Lung (tissue), 12 donors: ENCODE results near the gene LRFN3. TPM values are rescaled to one million over a fixed set of nuclear protein-coding genes. Genes with fewer than 3 reads are reported as not detected.

Experiments used
- ATAC-seq: fragments of 200-7000 bp; cut with Tn5 transposase; one replicate; pipeline ENCODE4 v1.9.1; 2020; ENCODE audit warnings: moderate number of reproducible peaks; ENCODE audit not compliant: insufficient read depth, low FRiP score
- DNase-seq, 3 donors: peaks; one replicate each; pipeline ENCODE4 v3.0.0-alpha.2; 2013 to 2017
- H3K27ac ChIP-seq, 2 donors: one replicate each; pipeline ENCODE4 v1.5.1; 2013; ENCODE audit warnings: mild to moderate bottlenecking in 2 of 2, moderate library complexity in 2 of 2, control low read depth in 1 of 2, inconsistent platforms in 1 of 2, low read depth in 1 of 2, low read length in 1 of 2
- H3K27me3 ChIP-seq, 3 donors: one replicate each; pipeline ENCODE4 v1.5.1; 2013; ENCODE audit warnings: low read length in 2 of 3; ENCODE audit not compliant: control insufficient read depth in 3 of 3, insufficient read depth in 3 of 3
- H3K36me3 ChIP-seq, 4 donors: one replicate each; pipeline ENCODE4 v1.5.1; 2013; ENCODE audit warnings: low read length in 4 of 4, mild to moderate bottlenecking in 1 of 4, moderate library complexity in 1 of 4; ENCODE audit not compliant: control insufficient read depth in 4 of 4, insufficient read depth in 4 of 4
- H3K4me1 ChIP-seq, 5 donors: one replicate each; pipeline ENCODE4 v1.5.1; 2013; ENCODE audit warnings: low read length in 5 of 5, mild to moderate bottlenecking in 2 of 5, moderate library complexity in 1 of 5; ENCODE audit not compliant: control insufficient read depth in 5 of 5, insufficient read depth in 5 of 5
- H3K4me3 ChIP-seq: one replicate; pipeline ENCODE4 v1.5.1; 2013; ENCODE audit warnings: mild to moderate bottlenecking, control low read depth, moderate library complexity
- H3K9ac ChIP-seq, 2 donors: one replicate each; pipeline ENCODE4 v1.5.1; 2013; ENCODE audit warnings: low read length in 2 of 2, control low read depth in 1 of 2; ENCODE audit not compliant: insufficient read depth in 1 of 2
- H3K9me3 ChIP-seq, 4 donors: one replicate each; pipeline ENCODE4 v1.5.1; 2013; ENCODE audit warnings: low read length in 3 of 4, mild to moderate bottlenecking in 1 of 4, moderate library complexity in 1 of 4; ENCODE audit not compliant: control insufficient read depth in 4 of 4, insufficient read depth in 3 of 4
- CTCF ChIP-seq: IDR thresholded peaks from 2 replicates; pipeline ENCODE4 v1.5.1; 2012; ENCODE audit warnings: mild to moderate bottlenecking; ENCODE audit errors: control extremely low read depth, extremely low read depth
- WGBS, 2 donors: extraction: QIAGEN DNeasy Blood & Tissue Kit; methylation state at CpG; one replicate each; pipeline ENCODE4 v1.1.7; 2013; 5-methylcytosine and 5-hydroxymethylcytosine counted together
- polyA plus RNA-seq, 2 donors: library from polyadenylated mRNA; stranded (reverse); fragments of 200-250 nt; gene quantifications; one replicate each; pipeline ENCODE4 v1.2.1, GENCODE V29; 2013
- total RNA-seq, 2 donors: library from RNA; depleted of rRNA in 1 of 2; stranded (reverse); fragments of >200 nt in 1 of 2; gene quantifications; one replicate each; pipeline ENCODE4 v1.2.1, GENCODE V29; 2014 to 2021
- donor health status: control.
- donor health status: control.
- donor health status: Bipolar disorder and iron deficiency.
- donor health status: healthy.
- donor health status: DM: yes; HTN: yes; CAD: no.

Gene LRFN3
- total and polyA plus RNA-seq, 4 donors = 3.6 to 14.0 (median 7.6) TPM

- DNase-seq (no peak), ATAC-seq (no peak)
- Histone ChIP-seq H3K27me3 (no peaks in the 10 kb centered on the region), H3K4me1 (peaks cover 5 to 29% (median 5%) of the 10 kb centered on the region in 5 donors), H3K36me3 (peaks cover 0 to 23% (median 5%) of the 10 kb centered on the region in 4 donors), H3K9ac (no peak overlapping the region), H3K9me3 (no peaks in the 10 kb centered on the region), H3K4me3 (no peak overlapping the region), H3K27ac (no peak overlapping the region)
- WGBS, 2 donors = 82 to 90% methylated on average over 13 of the region's 13 CpGs
- no peak for TF ChIP-seq CTCF
Observed at GRCh38 chr19:35938282-35939224, 2.4 kb downstream of the LRFN3 start.

GRCh38 chr19:35939307-35940077, 3.3 kb downstream of the LRFN3 start:
- no peak overlapping the region for H3K9ac ChIP-seq
- H3K4me3 ChIP-seq = no peak overlapping the region
- DNase-seq (no peak), ATAC-seq (no peak)
- H3K36me3 ChIP-seq = peaks cover 0 to 32% (median 7%) of the 10 kb centered on the region in 4 donors
- no peaks in the 10 kb centered on the region for H3K27me3 ChIP-seq
- H3K27ac ChIP-seq = no peak overlapping the region
- 95 to 96% methylated on average over 55 of the region's 55 CpGs for WGBS, 2 donors
- no peaks in the 10 kb centered on the region for H3K9me3 ChIP-seq
- H3K4me1 ChIP-seq = peaks cover 5 to 30% (median 5%) of the 10 kb centered on the region in 5 donors
- no peak for TF ChIP-seq CTCF

- H3K27me3 ChIP-seq = no peaks in the 10 kb centered on the region
Observed at GRCh38 chr19:35940078-35940775, 4.1 kb downstream of the LRFN3 start.

More at GRCh38 chr19:35940078-35940775, 4.1 kb downstream of the LRFN3 start:
- Histone ChIP-seq H3K9me3 (no peaks in the 10 kb centered on the region), H3K27ac (no peak overlapping the region), H3K36me3 (peaks cover 0 to 34% (median 7%) of the 10 kb centered on the region in 4 donors), H3K4me1 (peaks cover 5 to 29% (median 5%) of the 10 kb centered on the region in 5 donors), H3K4me3 (no peak overlapping the region), H3K9ac (no peak overlapping the region)
- no peak for TF ChIP-seq CTCF
- ATAC-seq (no peak), DNase-seq (no peak)
- WGBS, 2 donors = 94 to 95% methylated on average over 50 to 51 of the region's 51 CpGs
